Measurements from ENCODE around the gene SEC24C.

DNA sequence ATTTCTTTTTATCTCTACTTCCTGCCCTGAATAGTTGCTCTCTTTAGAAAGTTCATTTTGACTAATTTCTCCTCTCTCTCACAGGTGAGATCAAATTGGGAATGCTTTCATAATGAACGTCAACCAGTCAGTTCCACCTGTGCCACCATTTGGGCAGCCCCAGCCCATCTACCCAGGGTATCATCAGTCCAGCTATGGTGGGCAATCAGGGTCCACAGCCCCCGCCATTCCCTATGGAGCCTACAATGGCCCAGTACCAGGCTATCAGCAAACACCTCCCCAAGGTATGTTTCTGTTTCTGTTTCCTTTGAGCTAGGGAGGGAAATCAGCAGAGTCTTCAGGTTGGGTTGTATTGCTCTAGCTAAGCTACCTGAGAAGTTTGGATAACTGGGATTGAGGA lies 2.5 kb downstream of the SEC24C start:
- TF ChIP-seq, protein P1, sequence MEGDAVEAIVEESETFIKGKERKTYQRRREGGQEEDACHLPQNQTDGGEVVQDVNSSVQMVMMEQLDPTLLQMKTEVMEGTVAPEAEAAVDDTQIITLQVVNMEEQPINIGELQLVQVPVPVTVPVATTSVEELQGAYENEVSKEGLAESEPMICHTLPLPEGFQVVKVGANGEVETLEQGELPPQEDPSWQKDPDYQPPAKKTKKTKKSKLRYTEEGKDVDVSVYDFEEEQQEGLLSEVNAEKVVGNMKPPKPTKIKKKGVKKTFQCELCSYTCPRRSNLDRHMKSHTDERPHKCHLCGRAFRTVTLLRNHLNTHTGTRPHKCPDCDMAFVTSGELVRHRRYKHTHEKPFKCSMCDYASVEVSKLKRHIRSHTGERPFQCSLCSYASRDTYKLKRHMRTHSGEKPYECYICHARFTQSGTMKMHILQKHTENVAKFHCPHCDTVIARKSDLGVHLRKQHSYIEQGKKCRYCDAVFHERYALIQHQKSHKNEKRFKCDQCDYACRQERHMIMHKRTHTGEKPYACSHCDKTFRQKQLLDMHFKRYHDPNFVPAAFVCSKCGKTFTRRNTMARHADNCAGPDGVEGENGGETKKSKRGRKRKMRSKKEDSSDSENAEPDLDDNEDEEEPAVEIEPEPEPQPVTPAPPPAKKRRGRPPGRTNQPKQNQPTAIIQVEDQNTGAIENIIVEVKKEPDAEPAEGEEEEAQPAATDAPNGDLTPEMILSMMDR (conservative IDR thresholded peaks at IDR 0.05 in 1 of 2, IDR thresholded peaks at IDR 0.05 in 1 of 2; ENCODE audit: extremely low read depth in 1 of 2, insufficient read depth in 1 of 2, low read depth in 1 of 2, low read length in 2 of 2) = no peak
- TF ChIP-seq EZH2 (IDR thresholded peaks at IDR 0.05; ENCODE audit: borderline replicate concordance, low read length) = no peak

Data from mammary epithelial cell (primary cell).